Measurements from ENCODE around the gene B4GALNT1.

GRCh38 chr12:57607958-57608663 is 24.9 kb downstream of the B4GALNT1 start:
- TF ChIP-seq CTCF (IDR thresholded peaks at IDR 0.05) = no peak
- TF ChIP-seq POLR2A (IDR thresholded peaks at IDR 0.05) = no peak

Measured in esophagus squamous epithelium (tissue), 4 donors.